SK-N-SH (cell line): ENCODE data around the gene CHKB. TPM values are rescaled to one million over a fixed set of nuclear protein-coding genes. Genes with fewer than 3 reads are reported as not detected.

Experiments
- CTCF ChIA-PET: fragments of 300-600, 350-600 bp; formaldehyde crosslinking; extraction: SDS; loops from one replicate; lab custom pipeline; 2021; lab: Yijun Ruan, JAX
- POLR2A ChIA-PET: fragments of 350-600 bp; sonication (Branson Sonifier 250); formaldehyde crosslinking; extraction: SDS; loops from one replicate; lab custom pipeline; 2020; ENCODE audit warnings: antibody characterized with exemption, inconsistent platforms; lab: Yijun Ruan, JAX
- DNase-seq: peaks from one replicate; pipeline ENCODE4 v3.0.0; 2012
- H2AFZ ChIP-seq: fragments of 200-600 bp; sonication (generic); 2 replicates; pipeline ENCODE4 v1.8.1; 2016; ENCODE audit warnings: antibody characterized with exemption, mild to moderate bottlenecking, low read depth
- H3F3A ChIP-seq: fragments of 200-600 bp; sonication (generic); replicated peaks from 2 replicates; pipeline ENCODE3; 2016; ENCODE audit warnings: antibody characterized with exemption, mild to moderate bottlenecking; ENCODE audit not compliant: insufficient read depth
- H3K27ac ChIP-seq, 2 experiments: fragments of 200-500 bp in 1 of 2; fragments of 200-600 bp in 1 of 2; sonication (Bioruptor generic) in 1 of 2; sonication (generic), shearing (Covaris generic) in 1 of 2; 2 replicates each; pipeline versions ENCODE4 v1.5.1 to v1.6.1; 2014 to 2016; ENCODE audit warnings: low read depth in 2 of 2, inconsistent platforms in 1 of 2, low read length in 1 of 2, mild to moderate bottlenecking in 1 of 2, mixed read lengths in 1 of 2
- H3K27me3 ChIP-seq: fragments of 200-600 bp; sonication (generic), shearing (Covaris generic); 2 replicates; pipeline ENCODE4 v1.6.1; 2016; ENCODE audit warnings: mixed run types; ENCODE audit not compliant: insufficient read depth
- H3K36me3 ChIP-seq, 2 experiments: fragments of 200-500 bp in 1 of 2; fragments of 200-600 bp in 1 of 2; sonication (Bioruptor generic) in 1 of 2; sonication (generic) in 1 of 2; replicated peaks in 1 of 2; 2 replicates each; pipeline versions ENCODE3 to v1.5.1; 2014 to 2016; ENCODE audit warnings: low read length in 1 of 2, mild to moderate bottlenecking in 1 of 2; ENCODE audit not compliant: insufficient read depth in 2 of 2, control insufficient read depth in 1 of 2
- H3K4me1 ChIP-seq, 2 experiments: fragments of 200-500 bp in 1 of 2; fragments of 200-600 bp in 1 of 2; sonication (Bioruptor generic) in 1 of 2; sonication (generic), shearing (Covaris generic) in 1 of 2; 2 replicates each; pipeline versions ENCODE4 v1.5.1 to v1.6.1; 2014 to 2016; ENCODE audit warnings: low read depth in 1 of 2, low read length in 1 of 2, mixed run types in 1 of 2; ENCODE audit not compliant: insufficient read depth in 2 of 2, control insufficient read depth in 1 of 2
- H3K4me2 ChIP-seq: fragments of 200-600 bp; sonication (generic), shearing (Covaris generic); 2 replicates; pipeline ENCODE4 v1.6.1; 2017; ENCODE audit warnings: mixed run types
- H3K4me3 ChIP-seq, 2 experiments: fragments of 200-500 bp in 1 of 2; fragments of 200-600 bp in 1 of 2; sonication (Bioruptor generic) in 1 of 2; sonication (generic), shearing (Covaris generic) in 1 of 2; 2 replicates each; pipeline versions ENCODE4 v1.5.1 to v1.8.1; 2014 to 2016; ENCODE audit warnings: low read depth in 2 of 2, inconsistent platforms in 1 of 2, low read length in 1 of 2, mild to moderate bottlenecking in 1 of 2, mixed read lengths in 1 of 2, moderate library complexity in 1 of 2
- H3K79me2 ChIP-seq: fragments of 200-600 bp; sonication (generic); 2 replicates; pipeline ENCODE4 v1.8.1; 2017; ENCODE audit warnings: mild to moderate bottlenecking; ENCODE audit not compliant: insufficient read depth
- H3K9ac ChIP-seq: fragments of 200-600 bp; sonication (generic); 2 replicates; pipeline ENCODE4 v1.6.1; 2017; ENCODE audit warnings: mixed run types
- H3K9me2 ChIP-seq: fragments of 200-600 bp; sonication (generic); 2 replicates; pipeline ENCODE4 v1.6.1; 2017; ENCODE audit warnings: mixed run types
- H3K9me3 ChIP-seq: fragments of 200-600 bp; sonication (generic); 2 replicates; pipeline ENCODE4 v1.6.1; 2017; ENCODE audit warnings: mixed run types, mild to moderate bottlenecking, moderate library complexity
- H4K20me1 ChIP-seq: fragments of 200-600 bp; sonication (generic); 2 replicates; pipeline ENCODE4 v1.6.1; 2017; ENCODE audit warnings: mild to moderate bottlenecking, mixed run types; ENCODE audit not compliant: insufficient read depth
- CTCF ChIP-seq: fragments of 200-600 bp; sonication (generic); IDR thresholded peaks from 2 replicates; pipeline ENCODE4 v1.6.1; 2017; ENCODE audit warnings: antibody characterized with exemption, mild to moderate bottlenecking, moderate library complexity
- ELF1 ChIP-seq: IDR thresholded peaks from 2 replicates; pipeline ENCODE4 v1.4.0; 2012
- EP300 ChIP-seq, 2 experiments: IDR thresholded peaks; 2 replicates each; pipeline versions ENCODE4 v1.4.0 to v1.6.1; 2012; ENCODE audit warnings: borderline replicate concordance in 1 of 2, low read depth in 1 of 2, low read length in 1 of 2
- EZH2phosphoT487 ChIP-seq: fragments of 200-600 bp; sonication (generic); IDR thresholded peaks from 2 replicates; pipeline ENCODE4 v1.6.1; 2017; ENCODE audit warnings: low read depth, mixed run types, mild to moderate bottlenecking, antibody characterized with exemption, moderate library complexity, borderline replicate concordance
- FOSL2 ChIP-seq: IDR thresholded peaks from 2 replicates; pipeline ENCODE4 v1.4.0; 2012; ENCODE audit warnings: low read depth, mild to moderate bottlenecking, moderate library complexity, borderline replicate concordance
- MAX ChIP-seq: IDR thresholded peaks from 2 replicates; pipeline ENCODE4 v1.4.0; 2012; ENCODE audit warnings: low read depth
- MEF2A ChIP-seq: IDR thresholded peaks from 2 replicates; pipeline ENCODE4 v1.4.0; 2012; ENCODE audit warnings: low read depth, borderline replicate concordance
- NFIC ChIP-seq: IDR thresholded peaks from 2 replicates; pipeline ENCODE4 v1.4.0; 2012; ENCODE audit warnings: borderline replicate concordance
- PBX3 ChIP-seq: IDR thresholded peaks from 2 replicates; pipeline ENCODE4; 2012
- POLR2AphosphoS5 ChIP-seq: IDR thresholded peaks from 2 replicates; pipeline ENCODE4 v1.6.1; 2012; ENCODE audit warnings: low read depth, low read length
- RFX5 ChIP-seq: IDR thresholded peaks from 2 replicates; pipeline ENCODE4 v1.6.1; 2012; ENCODE audit warnings: mild to moderate bottlenecking, improper control_type of control experiment, low read length
- SIN3A ChIP-seq: IDR thresholded peaks from 2 replicates; pipeline ENCODE4 v1.6.1; 2012; ENCODE audit warnings: low read depth, mild to moderate bottlenecking, low read length, moderate library complexity, borderline replicate concordance
- TAF1 ChIP-seq: IDR thresholded peaks from 2 replicates; pipeline ENCODE4 v1.6.1; 2012; ENCODE audit warnings: low read depth, mild to moderate bottlenecking, low read length, moderate library complexity, borderline replicate concordance
- TCF12 ChIP-seq: IDR thresholded peaks from 2 replicates; pipeline ENCODE4 v1.4.0; 2012
- WGBS: methylation state at CpG from one replicate; pipeline ENCODE4 v1.1.6; 2017; ENCODE audit warnings: low lambda C conversion rate; 5-methylcytosine and 5-hydroxymethylcytosine counted together
- polyA plus RNA-seq, 3 experiments: library from polyadenylated mRNA; depleted of rRNA; stranded (reverse); fragments of >200 nt; gene quantifications; 2 replicates each; pipeline ENCODE4 v1.2.3, GENCODE V29; 2012

Gene CHKB
- polyA plus RNA-seq, 1 of the 3 experiments (the other 2 are of a cell fraction), result 39.6 TPM

GRCh38 chr22:50600538-50600937 is 17.9 kb upstream of the CHKB start, which contains the start of gene MAPK8IP2:
MAPK8IP2 (plus strand) TSS chr22:50600793; CDS start chr22:50600819, 26 bp downstream.
- H3K27me3 ChIP-seq, result no peaks in the 10 kb centered on the region
- peak within 1 kb of the TSS; percentile 26 to 56 for H3K4me3 ChIP-seq
- peaks cover 0 to 10% of the 10 kb centered on the region in 2 experiments; a peak in 1 of 4 replicates for H3K4me1 ChIP-seq
- CTCF ChIA-PET, result interaction anchor here (1.0 to 1.7 kb wide), 2 partner anchors 38 to 75 kb away, joined by 5 read pairs; partner anchors contain the start of genes SCO2 and SYCE3
- 0% methylated on average over 5 of the region's 61 CpGs for WGBS
- no peaks in the 10 kb centered on the region for H3F3A ChIP-seq
- TF ChIP-seq TCF12, result no peak
- no peak for TF ChIP-seq MEF2A
- TF ChIP-seq TAF1, result no peak
- TF ChIP-seq POLR2AphosphoS5, result no peak
- no peak for TF ChIP-seq RFX5
- TF ChIP-seq PBX3, result no peak
- no peak for TF ChIP-seq EP300 (IDR thresholded peaks at IDR 0.05; ENCODE audit: borderline replicate concordance in 1 of 2, low read depth in 1 of 2, low read length in 1 of 2)
- TF ChIP-seq CTCF, result no peak
- TF ChIP-seq ELF1, result no peak
- TF ChIP-seq EZH2phosphoT487, result no peak
- TF ChIP-seq FOSL2, result no peak
- no peak for TF ChIP-seq SIN3A
- no peak for TF ChIP-seq MAX
- no peak for TF ChIP-seq NFIC
- H3K27ac ChIP-seq, result peak within 1 kb of the TSS in 1 of 2 experiments; percentile 62; a peak in 2 of 4 replicates
- H3K4me2 ChIP-seq, result peak within 1 kb of the TSS; percentile 73
- no peaks in the 10 kb centered on the region for H3K9me2 ChIP-seq
- POLR2A ChIA-PET, result interaction anchor here (0.8 to 1.0 kb wide), 2 partner anchors 11 to 75 kb away, joined by 3 read pairs; partner anchors contain the start of gene SCO2
- H3K9me3 ChIP-seq, result no peaks in the 10 kb centered on the region
- H3K9ac ChIP-seq, result no peak within 1 kb of the TSS
- peak; percentile 93 for DNase-seq
- H4K20me1 ChIP-seq, result no peaks in the 10 kb centered on the region
- no peak within 1 kb of the TSS for H2AFZ ChIP-seq
- H3K79me2 ChIP-seq, result no peaks in the 10 kb centered on the region
- H3K36me3 ChIP-seq, result no peaks in the 10 kb centered on the region
